K562 (cell line): Measurements from ENCODE around the gene VEGFA. TPM values are rescaled to one million over a fixed set of nuclear protein-coding genes. Genes with fewer than 3 reads are reported as not detected.

Source experiments
- BACH1 ChIP-seq: fragments of 200-800 bp; sonication (Bioruptor generic); IDR thresholded peaks from 2 replicates; pipeline ENCODE4 v1.6.1; 2016; ENCODE audit warnings: missing genetic modification characterization, missing compliant biosample characterization
- CBX5 ChIP-seq: IDR thresholded peaks from 2 replicates; pipeline ENCODE4 v1.6.1; 2014; ENCODE audit warnings: low read depth, borderline replicate concordance
- ELK3 ChIP-seq: fragments of 450-650 bp; formaldehyde crosslinking; IDR thresholded peaks from 2 replicates; pipeline ENCODE4 v1.4.0; 2020; ENCODE audit warnings: mild to moderate bottlenecking
- GATAD2B ChIP-seq: fragments of 450-650 bp; IDR thresholded peaks from 2 replicates; pipeline ENCODE4 v1.6.1; 2017; ENCODE audit warnings: mild to moderate bottlenecking, borderline replicate concordance
- MAFG ChIP-seq: fragments of 450-650 bp; conservative IDR thresholded peaks from 2 replicates; pipeline ENCODE4 v1.6.1; 2016; ENCODE audit warnings: missing genetic modification characterization, missing compliant biosample characterization
- MLLT1 ChIP-seq, 2 experiments: fragments of 450-650 bp; IDR thresholded peaks; 2 replicates each; pipeline ENCODE4 v1.6.1; 2016
- MTA2 ChIP-seq: fragments of 450-650 bp; IDR thresholded peaks from 2 replicates; pipeline ENCODE4 v1.6.1; 2016; ENCODE audit warnings: low read depth
- POLR2G ChIP-seq: fragments of 200-400 bp; formaldehyde crosslinking; IDR thresholded peaks from 2 replicates; pipeline ENCODE4 v1.6.1; 2017; ENCODE audit warnings: low read depth, mild to moderate bottlenecking, antibody characterized with exemption, low read length, moderate library complexity
- SAFB2 ChIP-seq: fragments of 200-400 bp; formaldehyde crosslinking; IDR thresholded peaks from 2 replicates; pipeline ENCODE4 v1.6.1; 2018; ENCODE audit warnings: borderline replicate concordance, low read length, low read depth, moderate library complexity; ENCODE audit not compliant: severe bottlenecking
- SMAD4 ChIP-seq: fragments of 250-450 bp; sonication (Bioruptor Pico); conservative IDR thresholded peaks from 2 replicates; pipeline ENCODE4 v1.8.0; 2021; ENCODE audit warnings: inconsistent platforms, mild to moderate bottlenecking, moderate library complexity
- SMC3 ChIP-seq: conservative IDR thresholded peaks from 2 replicates; pipeline ENCODE4 v1.6.1; 2011; ENCODE audit warnings: low read depth, low read length, improper control_type of control experiment; ENCODE audit not compliant: insufficient read depth
- U2AF2 ChIP-seq: fragments of 200-400 bp; formaldehyde crosslinking; optimal IDR thresholded peaks from 2 replicates; pipeline ENCODE3; 2017; ENCODE audit warnings: low read depth, mild to moderate bottlenecking, low read length
- UBTF ChIP-seq, 2 experiments: IDR thresholded peaks; 2 replicates each; pipeline ENCODE4 v1.6.1; 2012; ENCODE audit warnings: improper control_type of control experiment in 2 of 2, low read depth in 2 of 2, low read length in 2 of 2, borderline replicate concordance in 1 of 2
- ZNF165 ChIP-seq: fragments of 250-450 bp; sonication (Bioruptor Pico); IDR thresholded peaks from 2 replicates; pipeline ENCODE4 v1.4.0; 2020; ENCODE audit warnings: borderline replicate concordance
- ZNF280A ChIP-seq: fragments of 450-650 bp; IDR thresholded peaks from 2 replicates; pipeline ENCODE4 v1.6.1; 2018; ENCODE audit warnings: mild to moderate bottlenecking, low read depth; ENCODE audit not compliant: partially characterized antibody
- ZNF592 ChIP-seq: fragments of 450-650 bp; IDR thresholded peaks from 2 replicates; pipeline ENCODE4 v1.6.1; 2017; ENCODE audit warnings: antibody characterized with exemption, mild to moderate bottlenecking
- polyA plus RNA-seq, 8 experiments: library from polyadenylated mRNA; depleted of rRNA in 4 of 8; stranded (reverse) in 5 of 8; unstranded in 3 of 8; fragments of >200 nt; fragmentation: Nextera tagmentation in 2 of 8; fragmentation: Illumina TruSeq in 1 of 8; extraction: Ambion mirVana in 2 of 8; extraction: Trizol in 1 of 8; gene quantifications; 2 replicates each; pipeline versions ENCODE4 v1.2.1 to v1.2.3, GENCODE V29; 2011 to 2014; ENCODE audit warnings: inconsistent platforms in 1 of 8, missing spikeins in 1 of 8
- total RNA-seq, 7 experiments: library from RNA; depleted of rRNA in 6 of 7; stranded (reverse); fragments of >200 nt in 6 of 7; fragmentation: Illumina TruSeq in 2 of 7; extraction: Trizol in 2 of 7; gene quantifications; 2 replicates each; pipeline versions ENCODE4 v1.2.1 to v1.2.3, GENCODE V29; 2011 to 2021; ENCODE audit warnings: low replicate concordance in 1 of 7

Gene VEGFA
- total and polyA plus RNA-seq, 9 of the 15 experiments (the other 6 are each of a cell fraction or from before 2014, with no cell fraction given), result 14.0 to 271 (median 124) TPM

GRCh38 chr6:43823879-43824702 is 54.1 kb downstream of the VEGFA start (continued):
- TF ChIP-seq ZNF165 (no peak), MTA2 (no peak), UBTF (IDR thresholded peaks at IDR 0.05; ENCODE audit: borderline replicate concordance in 1 of 2, low read depth in 2 of 2, low read length in 2 of 2) (0 out of 4 replicates have a peak, but pooled peaks of 1 of the 2 experiments have one; percentile 57), POLR2G (no peak), CBX5 (no peak), SMAD4 (no peak), MLLT1 (IDR thresholded peaks at IDR 0.05) (no peak), SAFB2 (no peak), BACH1 (tag) (no peak), GATAD2B (no peak), ELK3 (no peak), ZNF280A (no peak), ZNF592 (no peak), MAFG (tag) (0 out of 2 replicates have a peak, but pooled peaks have one; percentile 22), U2AF2 (no peak), SMC3 (no peak)
